Thyroid gland (tissue), 4 donors: ENCODE data around the gene ALDH2.

Experiments used
- POLR2A ChIP-seq, 2 donors: fragments of 450-650 bp; IDR thresholded peaks; one replicate each; pipeline ENCODE4 v1.6.1; 2017; ENCODE audit warnings: antibody characterized with exemption in 2 of 2, mild to moderate bottlenecking in 2 of 2, moderate library complexity in 1 of 2
- TF ChIP-seq, protein P1 (sequence below), 6 experiments: fragments of 200-600 bp in 3 of 6; fragments of 450-650 bp in 3 of 6; sonication (generic) in 3 of 6; IDR thresholded peaks; one replicate each; pipeline ENCODE4 v1.5.1; 2016 to 2019; ENCODE audit warnings: antibody characterized with exemption in 6 of 6, mild to moderate bottlenecking in 2 of 6, inconsistent platforms in 1 of 6, moderate library complexity in 1 of 6

DNA sequence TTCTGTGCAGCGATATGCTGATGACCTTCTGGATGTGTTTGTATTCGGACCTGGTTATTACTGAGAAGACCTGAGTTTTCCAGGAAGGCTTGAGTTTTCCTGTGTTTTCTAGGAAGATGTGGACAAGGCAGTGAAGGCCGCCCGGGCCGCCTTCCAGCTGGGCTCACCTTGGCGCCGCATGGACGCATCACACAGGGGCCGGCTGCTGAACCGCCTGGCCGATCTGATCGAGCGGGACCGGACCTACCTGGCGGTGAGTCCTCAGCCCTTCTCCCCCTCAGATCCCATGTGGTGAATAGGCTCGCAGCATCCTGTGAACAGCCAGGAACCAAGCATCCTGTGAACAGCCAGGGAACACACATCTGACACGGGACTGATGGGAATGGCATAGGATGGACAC lies 16.3 kb downstream of the ALDH2 start:
- TF ChIP-seq, protein P1, sequence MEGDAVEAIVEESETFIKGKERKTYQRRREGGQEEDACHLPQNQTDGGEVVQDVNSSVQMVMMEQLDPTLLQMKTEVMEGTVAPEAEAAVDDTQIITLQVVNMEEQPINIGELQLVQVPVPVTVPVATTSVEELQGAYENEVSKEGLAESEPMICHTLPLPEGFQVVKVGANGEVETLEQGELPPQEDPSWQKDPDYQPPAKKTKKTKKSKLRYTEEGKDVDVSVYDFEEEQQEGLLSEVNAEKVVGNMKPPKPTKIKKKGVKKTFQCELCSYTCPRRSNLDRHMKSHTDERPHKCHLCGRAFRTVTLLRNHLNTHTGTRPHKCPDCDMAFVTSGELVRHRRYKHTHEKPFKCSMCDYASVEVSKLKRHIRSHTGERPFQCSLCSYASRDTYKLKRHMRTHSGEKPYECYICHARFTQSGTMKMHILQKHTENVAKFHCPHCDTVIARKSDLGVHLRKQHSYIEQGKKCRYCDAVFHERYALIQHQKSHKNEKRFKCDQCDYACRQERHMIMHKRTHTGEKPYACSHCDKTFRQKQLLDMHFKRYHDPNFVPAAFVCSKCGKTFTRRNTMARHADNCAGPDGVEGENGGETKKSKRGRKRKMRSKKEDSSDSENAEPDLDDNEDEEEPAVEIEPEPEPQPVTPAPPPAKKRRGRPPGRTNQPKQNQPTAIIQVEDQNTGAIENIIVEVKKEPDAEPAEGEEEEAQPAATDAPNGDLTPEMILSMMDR (IDR thresholded peaks at IDR 0.05): no peak
- TF ChIP-seq POLR2A (IDR thresholded peaks at IDR 0.05): no peak
